ENCODE measurements around the gene IL17RB.

Gene IL17RB

GRCh38 chr3:53865732-53866499 lies 19.5 kb downstream of the IL17RB start:
- DNase-seq: no peak

DNA sequence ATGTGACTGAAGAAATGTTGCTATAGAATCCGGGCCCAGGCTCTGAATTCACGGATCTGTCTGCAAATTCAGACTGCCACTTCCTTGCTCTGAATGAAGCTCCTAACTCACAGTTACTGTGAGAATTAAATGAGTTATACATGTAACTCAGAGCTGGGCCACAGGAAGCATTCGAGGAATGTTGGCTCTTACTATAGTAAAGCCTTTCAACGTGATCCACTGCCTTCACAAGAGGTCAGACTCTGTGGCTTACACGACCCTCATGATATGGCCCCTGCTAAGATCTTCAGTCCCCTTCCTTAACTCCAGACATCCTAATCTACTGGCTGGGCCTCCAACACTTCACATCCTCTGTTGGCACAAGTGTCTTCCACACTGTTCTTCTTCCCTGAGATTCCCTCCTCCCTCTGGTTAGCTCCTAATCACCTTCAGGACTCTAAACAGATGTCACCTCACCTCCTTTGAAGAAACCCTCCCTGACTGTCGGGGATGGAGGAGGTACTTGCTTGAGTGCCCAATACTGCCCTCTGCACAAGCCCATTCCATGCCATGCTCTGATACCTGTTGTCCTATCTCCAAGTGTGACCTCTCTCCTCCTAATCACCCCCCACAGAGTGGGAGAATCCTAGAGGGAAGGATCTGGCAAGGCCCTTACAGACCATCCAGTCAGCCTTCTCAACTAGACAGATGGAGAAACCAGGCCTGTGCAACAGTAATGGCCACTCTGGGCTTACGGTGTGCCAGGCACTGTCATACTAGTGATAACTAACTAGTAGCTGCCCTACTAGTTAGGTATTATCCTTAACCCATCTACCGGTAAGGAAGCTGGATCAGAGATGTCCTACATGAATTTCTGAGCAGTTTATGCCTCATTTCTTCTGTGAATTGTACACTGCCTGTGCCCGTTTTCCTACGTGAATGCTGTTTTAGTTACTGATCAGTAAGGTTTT lies 34.3 kb downstream of the IL17RB start:
- no peak for DNase-seq

GRCh38 chr3:53881691-53882593 lies 35.6 kb downstream of the IL17RB start, which contains the start of gene ACTR8:
Gene ACTR8, minus strand, starts transcription at chr3:53882152. Its CDS starts 51 bp downstream, at chr3:53882101.
- DNase-seq: peak; percentile 75 to 78

GRCh38 chr3:53883008-53883407 lies 36.6 kb downstream of the IL17RB start:
- DNase-seq: no peak

GRCh38 chr3:53884623-53885022 lies 38.3 kb downstream of the IL17RB start:
- DNase-seq: no peak

DNA sequence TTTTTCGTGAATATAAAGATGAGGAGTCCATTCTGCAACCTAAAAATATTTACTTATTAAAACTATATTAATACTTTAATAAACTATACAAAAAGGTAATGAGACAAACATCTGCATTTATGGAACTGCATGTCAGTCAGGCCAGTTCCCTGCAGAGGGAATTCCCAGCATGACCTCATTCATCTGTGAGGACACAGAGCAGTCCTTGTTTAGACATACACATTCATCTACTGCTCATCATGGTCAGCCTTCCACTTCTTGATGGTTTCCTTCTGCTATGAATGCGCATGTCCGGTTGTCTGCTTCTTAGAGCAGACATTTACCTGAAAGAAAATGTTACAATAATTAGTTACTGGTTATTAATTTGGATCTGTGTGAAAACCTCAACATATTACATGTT lies 38.9 kb downstream of the IL17RB start:
- DNase-seq: no peak

GRCh38 chr3:53887446-53887845 lies 41.1 kb downstream of the IL17RB start:
- no peak for DNase-seq

GRCh38 chr3:53888232-53888631 lies 41.9 kb downstream of the IL17RB start:
- DNase-seq: no peak

DNA sequence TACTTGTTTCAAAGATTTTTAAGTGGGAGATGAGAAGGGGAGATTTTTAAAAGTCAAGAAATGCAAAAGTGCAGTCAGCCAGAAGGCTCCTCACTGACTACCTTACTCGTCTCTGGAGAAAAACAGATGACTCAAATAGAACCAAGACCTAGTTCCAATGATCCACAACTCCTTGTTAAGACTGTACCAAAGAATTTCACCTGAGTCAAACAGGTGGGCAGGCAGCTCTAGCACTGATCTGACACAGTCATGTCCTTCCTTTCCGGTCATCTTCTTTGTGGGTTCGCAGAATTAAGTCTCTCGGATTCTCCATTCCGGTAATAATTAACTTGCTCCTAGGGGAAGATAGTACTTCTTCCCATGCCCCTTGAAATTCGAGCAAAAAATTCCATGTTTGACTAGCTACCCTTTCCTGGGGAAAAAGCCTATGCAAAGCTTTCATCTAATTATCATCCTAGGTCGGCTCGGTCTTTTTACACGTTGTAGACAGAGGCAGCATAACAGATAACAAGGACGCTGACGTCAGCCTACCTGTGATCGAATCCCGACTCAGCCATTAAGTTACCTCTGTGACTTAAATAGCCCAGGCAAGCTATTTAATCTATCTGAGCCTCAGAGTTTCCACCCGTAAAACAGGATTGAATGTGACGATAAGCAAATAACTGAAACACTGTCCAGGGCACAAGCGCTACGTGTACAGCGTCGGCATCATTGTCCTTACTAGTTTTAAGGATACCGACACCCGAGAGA lies 44.5 kb downstream of the IL17RB start:
- DNase-seq: no peak

DNA sequence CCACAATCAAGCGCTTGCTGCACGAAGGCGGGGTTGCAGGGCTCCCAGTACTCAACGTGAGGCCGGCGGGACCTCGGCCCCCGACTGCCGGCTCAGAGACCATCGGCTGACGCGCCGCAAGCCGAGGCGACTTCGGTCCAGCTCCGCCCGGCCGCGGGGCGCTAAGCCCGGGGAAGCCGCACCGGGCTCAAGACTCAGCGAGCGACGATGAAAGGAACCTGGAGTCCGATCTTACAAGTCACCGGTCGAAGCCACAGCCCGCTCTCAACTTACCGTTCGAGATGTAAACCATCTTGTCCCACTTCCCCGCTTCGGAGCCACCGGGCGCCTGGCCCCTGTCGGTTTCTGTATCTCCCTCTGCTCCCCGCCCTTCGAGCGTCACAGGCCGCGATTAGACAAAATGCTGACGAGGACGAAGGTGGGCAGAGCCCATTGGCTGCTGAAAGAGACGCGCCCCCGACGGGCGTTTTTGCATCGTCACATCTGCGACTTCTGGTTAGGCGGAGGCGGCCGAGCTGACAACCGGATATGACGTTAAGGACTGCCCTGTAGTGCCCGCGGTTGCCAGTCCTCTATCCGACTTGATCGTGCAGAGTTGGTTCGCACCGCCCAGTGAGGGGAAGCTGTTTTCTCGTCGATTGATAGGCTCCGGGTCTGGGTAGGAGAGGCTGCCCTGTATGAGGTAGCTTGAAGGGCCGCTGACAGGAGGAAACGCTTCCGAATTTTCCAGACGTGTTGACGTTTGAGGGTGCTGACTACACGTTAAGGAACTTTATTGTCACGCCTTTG lies 45.3 kb downstream of the IL17RB start, which contains the start of gene SELENOK:
Gene SELENOK, minus strand, starts transcription at position 363 of the 789 bp plus-strand sequence.
- peak; percentile 85 to 98 for DNase-seq

- DNase-seq: no peak
Measured at GRCh38 chr3:53892286-53892637, 45.9 kb downstream of the IL17RB start.

- no peak for DNase-seq
Measured at GRCh38 chr3:53899750-53900149, 53.4 kb downstream of the IL17RB start.

GRCh38 chr3:53900666-53901331 lies 54.4 kb downstream of the IL17RB start:
- DNase-seq: no peak

GRCh38 chr3:53902067-53902466 lies 55.7 kb downstream of the IL17RB start:
- DNase-seq: no peak

GRCh38 chr3:53902711-53903110 lies 56.3 kb downstream of the IL17RB start:
- DNase-seq: no peak

GRCh38 chr3:53913401-53913800 lies 67.0 kb downstream of the IL17RB start:
- DNase-seq: no peak

Data from bone marrow (tissue), 2 donors.